Activated CD4-positive, alpha-beta T cell treated with anti-CD3 and anti-CD28 coated beads, Interleukin-2, amount 10 ng/mL, durations not matched to agents 7 days and 5 days (primary cell): ENCODE results near the gene KRT81. TPM values are rescaled to one million over a fixed set of nuclear protein-coding genes. Genes with fewer than 3 reads are reported as not detected.

Experiments used
- CTCF ChIA-PET: fragments of 350-600 bp; sonication (Branson Sonifier 250); formaldehyde crosslinking; loops from one replicate; lab custom pipeline; 2021; ENCODE audit warnings: antibody characterized with exemption; lab: Charles Lee
- POLR2A ChIA-PET: fragments of 350-600 bp; sonication (Branson Sonifier 250); formaldehyde crosslinking; loops from one replicate; lab custom pipeline; 2021; ENCODE audit warnings: antibody characterized with exemption; lab: Charles Lee
- DNase-seq: peaks from one replicate; pipeline ENCODE4 v3.0.0-alpha.2; 2020
- H3K27ac Mint-ChIP-seq: one replicate; pipeline ENCODE4 v1.8.0; 2021; ENCODE audit warnings: mild to moderate bottlenecking, moderate library complexity, mixed read lengths
- H3K27me3 Mint-ChIP-seq: one replicate; pipeline ENCODE4 v1.8.0; 2021; ENCODE audit warnings: mixed read lengths
- H3K36me3 Mint-ChIP-seq: one replicate; pipeline ENCODE4 v1.8.0; 2021; ENCODE audit warnings: low read depth, mixed read lengths
- H3K4me1 Mint-ChIP-seq: one replicate; pipeline ENCODE4 v1.8.0; 2021; ENCODE audit warnings: mixed read lengths
- H3K4me3 Mint-ChIP-seq: one replicate; pipeline ENCODE4 v1.8.0; 2021; ENCODE audit warnings: mild to moderate bottlenecking, moderate library complexity, mixed read lengths
- H3K9me3 Mint-ChIP-seq: one replicate; pipeline ENCODE4 v1.8.0; 2021; ENCODE audit warnings: mixed read lengths
- total RNA-seq, 2 experiments: library from RNA; stranded (reverse); gene quantifications; one replicate each; pipeline ENCODE4 v1.2.3, GENCODE V29; 2021

Gene KRT81
- total RNA-seq, 2 experiments from 2014 or later = not detected

GRCh38 chr12:52236386-52237050 lies 54.8 kb downstream of the KRT81 start:
- no peaks in the 10 kb centered on the region for H3K9me3 Mint-ChIP-seq
- no peak overlapping the region for H3K27ac Mint-ChIP-seq
- CTCF ChIA-PET = interaction anchor here (0.9 to 2.8 kb wide), 4 partner anchors 9 to 43 kb away, joined by 3 to 10 read pairs (median 3); no protein-coding TSS in a partner anchor
- H3K4me3 Mint-ChIP-seq = no peak overlapping the region
- H3K36me3 Mint-ChIP-seq = no peaks in the 10 kb centered on the region
- POLR2A ChIA-PET = no interaction called here
- DNase-seq = no peak
- H3K27me3 Mint-ChIP-seq = peaks cover 36% of the 10 kb centered on the region
- H3K4me1 Mint-ChIP-seq = no peaks in the 10 kb centered on the region

Other genes with a start within 250 kb of the KRT81 start
- gene NR4A1, start 240.1 kb downstream of the KRT81 start, total RNA-seq = 1 to 10 TPM; 2.1 to 2.7 TPM
- gene ATG101, start 221.6 kb downstream of the KRT81 start, total RNA-seq = 10 to 100 TPM; 28.3 to 30.4 TPM
- not detected for gene SMIM41, start 211.8 kb downstream of the KRT81 start, total RNA-seq
- gene KRT80, start 99.5 kb downstream of the KRT81 start, total RNA-seq = not detected
- gene KRT7, start 58.3 kb downstream of the KRT81 start, total RNA-seq = 1 to 10 TPM; 2.2 to 2.5 TPM
- not detected for gene KRT86, start 16.9 kb downstream of the KRT81 start, total RNA-seq
- not detected for gene KRT83, start 29.9 kb upstream of the KRT81 start, total RNA-seq
- gene KRT85, start 75.9 kb upstream of the KRT81 start, total RNA-seq = not detected
- not detected for gene KRT84, start 94.1 kb upstream of the KRT81 start, total RNA-seq
- not detected for gene KRT82, start 114.8 kb upstream of the KRT81 start, total RNA-seq
- not detected for gene KRT75, start 142.8 kb upstream of the KRT81 start, total RNA-seq
- not detected for gene KRT6B, start 160.6 kb upstream of the KRT81 start, total RNA-seq
- not detected for gene KRT6C, start 182.3 kb upstream of the KRT81 start, total RNA-seq
- not detected for gene KRT6A, start 201.7 kb upstream of the KRT81 start, total RNA-seq
- gene KRT5, start 228.9 kb upstream of the KRT81 start, total RNA-seq = not detected